ENCODE results near the gene MTG1. TPM values are rescaled to one million over a fixed set of nuclear protein-coding genes. Genes with fewer than 3 reads are reported as not detected.

Gene MTG1
- total RNA-seq, 1 donor from 2014 or later = 44.0 TPM

GRCh38 chr10:133460208-133460769, 66.3 kb downstream of the MTG1 start:
- H3K79me2 ChIP-seq (ENCODE audit: insufficient read depth, low read length) = no peaks in the 10 kb centered on the region
- Mint-ChIP-seq H3K27ac (ENCODE audit: unreplicated experiment) (no peak overlapping the region), H3K36me3 (ENCODE audit: low read depth, unreplicated experiment) (no peaks in the 10 kb centered on the region), H3K4me1 (ENCODE audit: low read depth, unreplicated experiment) (no peaks in the 10 kb centered on the region), H3K27me3 (ENCODE audit: low read depth, unreplicated experiment) (peaks cover 13% of the 10 kb centered on the region), H3K4me3 (ENCODE audit: unreplicated experiment) (no peak overlapping the region), H3K9me3 (ENCODE audit: unreplicated experiment) (peaks cover 5% of the 10 kb centered on the region)
- TF ChIP-seq EZH2 (IDR thresholded peaks at IDR 0.05; ENCODE audit: insufficient read depth, low read length) (no peak), CTCF (IDR thresholded peaks at IDR 0.05; ENCODE audit: insufficient read depth, low read depth, low read length) (no peak)
- no peaks in the 10 kb centered on the region for H4K20me1 ChIP-seq (ENCODE audit: insufficient read depth, low read length)
- no peak overlapping the region for H2AFZ ChIP-seq (ENCODE audit: low read depth, low read length)
- FAIRE-seq = no peak
- H3K27ac ChIP-seq (ENCODE audit: low read depth, low read length) = no peak overlapping the region
- H3K4me3 ChIP-seq (ENCODE audit: insufficient read depth, low read depth, low read length) = no peak overlapping the region
- no peak overlapping the region for H3K9ac ChIP-seq (ENCODE audit: low read length)
- no peak for DNase-seq (ENCODE audit: low read depth)
- no peaks in the 10 kb centered on the region for H3K36me3 ChIP-seq (ENCODE audit: insufficient read depth, low read length)
- no peak overlapping the region for H3K4me2 ChIP-seq (ENCODE audit: low read length)
- no peaks in the 10 kb centered on the region for H3K4me1 ChIP-seq (ENCODE audit: insufficient read depth, low read length)
- no peaks in the 10 kb centered on the region for H3K27me3 ChIP-seq (ENCODE audit: insufficient read depth, low read length)
- H3K9me3 ChIP-seq (ENCODE audit: insufficient read depth, low read depth, low read length) = peaks cover 5% of the 10 kb centered on the region

- no peak overlapping the region for H3K27ac ChIP-seq (ENCODE audit: low read depth, low read length)
- no peak for TF ChIP-seq EZH2 (IDR thresholded peaks at IDR 0.05; ENCODE audit: insufficient read depth, low read length)
- TF ChIP-seq CTCF (IDR thresholded peaks at IDR 0.05; ENCODE audit: insufficient read depth, low read depth, low read length) = no peak
- Mint-ChIP-seq H3K9me3 (ENCODE audit: unreplicated experiment) (peaks cover 5% of the 10 kb centered on the region), H3K4me3 (ENCODE audit: unreplicated experiment) (no peak overlapping the region), H3K27me3 (ENCODE audit: low read depth, unreplicated experiment) (peaks cover 15% of the 10 kb centered on the region), H3K36me3 (ENCODE audit: low read depth, unreplicated experiment) (no peaks in the 10 kb centered on the region), H3K4me1 (ENCODE audit: low read depth, unreplicated experiment) (no peaks in the 10 kb centered on the region), H3K27ac (ENCODE audit: unreplicated experiment) (no peak overlapping the region)
- H3K9ac ChIP-seq (ENCODE audit: low read length) = no peak overlapping the region
- no peak overlapping the region for H3K4me2 ChIP-seq (ENCODE audit: low read length)
- DNase-seq (ENCODE audit: low read depth) (no peak), FAIRE-seq (no peak)
- H3K9me3 ChIP-seq (ENCODE audit: insufficient read depth, low read depth, low read length) = peaks cover 5% of the 10 kb centered on the region
- no peaks in the 10 kb centered on the region for H3K79me2 ChIP-seq (ENCODE audit: insufficient read depth, low read length)
- no peak overlapping the region for H3K4me3 ChIP-seq (ENCODE audit: insufficient read depth, low read depth, low read length)
- H4K20me1 ChIP-seq (ENCODE audit: insufficient read depth, low read length) = no peaks in the 10 kb centered on the region
- no peaks in the 10 kb centered on the region for H3K27me3 ChIP-seq (ENCODE audit: insufficient read depth, low read length)
- H3K36me3 ChIP-seq (ENCODE audit: insufficient read depth, low read length) = no peaks in the 10 kb centered on the region
- H2AFZ ChIP-seq (ENCODE audit: low read depth, low read length) = no peak overlapping the region
- H3K4me1 ChIP-seq (ENCODE audit: insufficient read depth, low read length) = no peaks in the 10 kb centered on the region
Measured at GRCh38 chr10:133461027-133461426, 67.1 kb downstream of the MTG1 start.

- H3K9ac ChIP-seq (ENCODE audit: low read length) = no peak overlapping the region
- Mint-ChIP-seq H3K9me3 (ENCODE audit: unreplicated experiment) (peaks cover 5% of the 10 kb centered on the region), H3K36me3 (ENCODE audit: low read depth, unreplicated experiment) (peaks cover 4% of the 10 kb centered on the region), H3K4me1 (ENCODE audit: low read depth, unreplicated experiment) (no peaks in the 10 kb centered on the region), H3K4me3 (ENCODE audit: unreplicated experiment) (no peak overlapping the region), H3K27me3 (ENCODE audit: low read depth, unreplicated experiment) (peaks cover 18% of the 10 kb centered on the region), H3K27ac (ENCODE audit: unreplicated experiment) (no peak overlapping the region)
- no peak overlapping the region for H3K27ac ChIP-seq (ENCODE audit: low read depth, low read length)
- H4K20me1 ChIP-seq (ENCODE audit: insufficient read depth, low read length) = no peaks in the 10 kb centered on the region
- H2AFZ ChIP-seq (ENCODE audit: low read depth, low read length) = no peak overlapping the region
- TF ChIP-seq CTCF (IDR thresholded peaks at IDR 0.05; ENCODE audit: insufficient read depth, low read depth, low read length) (no peak), EZH2 (IDR thresholded peaks at IDR 0.05; ENCODE audit: insufficient read depth, low read length) (no peak)
- H3K4me3 ChIP-seq (ENCODE audit: insufficient read depth, low read depth, low read length) = no peak overlapping the region
- H3K79me2 ChIP-seq (ENCODE audit: insufficient read depth, low read length) = no peaks in the 10 kb centered on the region
- H3K27me3 ChIP-seq (ENCODE audit: insufficient read depth, low read length) = no peaks in the 10 kb centered on the region
- H3K9me3 ChIP-seq (ENCODE audit: insufficient read depth, low read depth, low read length) = peaks cover 5% of the 10 kb centered on the region
- FAIRE-seq = no peak
- no peak for DNase-seq (ENCODE audit: low read depth)
- no peaks in the 10 kb centered on the region for H3K36me3 ChIP-seq (ENCODE audit: insufficient read depth, low read length)
- H3K4me2 ChIP-seq (ENCODE audit: low read length) = no peak overlapping the region
- no peaks in the 10 kb centered on the region for H3K4me1 ChIP-seq (ENCODE audit: insufficient read depth, low read length)
Measured at GRCh38 chr10:133461841-133462240, 67.9 kb downstream of the MTG1 start.

Data from astrocyte (in vitro differentiated cells and primary cell).